Stimulated activated CD4-positive, alpha-beta T cell treated with anti-CD3 and anti-CD28 coated beads, Interleukin-1b, Interleukin-23, amount 100 ng/mL, for 4 hours (primary cell): ENCODE data around the gene CD300LG.
"Not testable (repeated sequence)": the region's sequence is repeated elsewhere in the genome, so short reads cannot be mapped to it uniquely, and the experiment has no call there.

Source experiments
- DNase-seq, 2 donors: peaks; one replicate each; pipeline ENCODE4 v3.0.0-alpha.2; 2020; ENCODE audit warnings: low read depth in 2 of 2

Gene CD300LG

GRCh38 chr17:43846963-43847371 lies at the start of gene CD300LG:
Gene CD300LG (plus strand): TSS chr17:43847176. CDS start chr17:43847217, 41 bp downstream.
- DNase-seq = no peak

GRCh38 chr17:43798024-43798423 lies 49.0 kb upstream of the CD300LG start:
- DNase-seq = not testable (repeated sequence)

- no peak for DNase-seq
Measured at GRCh38 chr17:43799047-43799446, 47.9 kb upstream of the CD300LG start.

GRCh38 chr17:43800736-43801135 lies 46.2 kb upstream of the CD300LG start:
- no peak for DNase-seq

GRCh38 chr17:43801844-43802243 lies 45.1 kb upstream of the CD300LG start:
- DNase-seq = no peak

- DNase-seq = no peak
Measured at GRCh38 chr17:43803758-43804157, 43.2 kb upstream of the CD300LG start.

GRCh38 chr17:43805117-43805516 lies 41.9 kb upstream of the CD300LG start:
- no peak for DNase-seq

GRCh38 chr17:43808076-43808475 lies 38.9 kb upstream of the CD300LG start:
- DNase-seq = no peak

GRCh38 chr17:43809121-43809520 lies 37.9 kb upstream of the CD300LG start:
- DNase-seq = no peak

- no peak for DNase-seq
Measured at GRCh38 chr17:43810226-43810715, 36.7 kb upstream of the CD300LG start.

GRCh38 chr17:43810823-43811222 lies 36.2 kb upstream of the CD300LG start:
- no peak for DNase-seq

GRCh38 chr17:43812396-43813265 lies 34.3 kb upstream of the CD300LG start:
- no peak for DNase-seq

GRCh38 chr17:43813386-43813785 lies 33.6 kb upstream of the CD300LG start:
- no peak for DNase-seq

- no peak for DNase-seq
Measured at GRCh38 chr17:43814026-43814425, 33.0 kb upstream of the CD300LG start.

GRCh38 chr17:43814714-43815113 lies 32.3 kb upstream of the CD300LG start:
- no peak for DNase-seq

- DNase-seq = no peak
Measured at GRCh38 chr17:43816336-43817320, 30.3 kb upstream of the CD300LG start.

GRCh38 chr17:43817826-43818225 lies 29.1 kb upstream of the CD300LG start:
- DNase-seq = no peak

GRCh38 chr17:43818966-43819365 lies 28.0 kb upstream of the CD300LG start:
- no peak for DNase-seq

- DNase-seq = no peak
Measured at GRCh38 chr17:43820759-43821158, 26.2 kb upstream of the CD300LG start.

GRCh38 chr17:43822570-43823190 lies 24.3 kb upstream of the CD300LG start:
- DNase-seq = no peak

- no peak for DNase-seq
Measured at GRCh38 chr17:43823350-43824084, 23.5 kb upstream of the CD300LG start.
